Hepatic stellate cell (primary cell): ENCODE measurements around the gene DNASE1L1.
A peak's percentile ranks its signal among the peaks of the same experiment; 100 is the strongest.

Source experiments
- DNase-seq: peaks from one replicate; pipeline ENCODE4 v3.0.0; 2011; ENCODE audit warnings: low spot score

The DNASE1L1 gene

GRCh38 chrX:154382483-154383069, 26.5 kb downstream of the DNASE1L1 start:
- DNase-seq, result no peak

GRCh38 chrX:154381271-154381670, 27.8 kb downstream of the DNASE1L1 start:
- no peak for DNase-seq

- no peak for DNase-seq
Measured at GRCh38 chrX:154380787-154381186, 28.3 kb downstream of the DNASE1L1 start.

- DNase-seq, result no peak
Measured at GRCh38 chrX:154380153-154380552, 28.9 kb downstream of the DNASE1L1 start.

GRCh38 chrX:154379569-154379951, 29.5 kb downstream of the DNASE1L1 start:
- no peak for DNase-seq

- DNase-seq, result peak; percentile 84
Measured at GRCh38 chrX:154378799-154379568, 30.1 kb downstream of the DNASE1L1 start, which contains the start of gene EMD. EMD (plus strand) TSS chrX:154379295; CDS start chrX:154379485, 190 bp downstream.

GRCh38 chrX:154378059-154378798, 30.8 kb downstream of the DNASE1L1 start:
- DNase-seq, result peak; percentile 80

GRCh38 chrX:154376774-154377173, 32.3 kb downstream of the DNASE1L1 start:
- no peak for DNase-seq

GRCh38 chrX:154375156-154375504, 33.9 kb downstream of the DNASE1L1 start:
- DNase-seq, result no peak

- no peak for DNase-seq
Measured at GRCh38 chrX:154374313-154375155, 34.5 kb downstream of the DNASE1L1 start, which contains the start of gene FLNA. FLNA (minus strand) TSS chrX:154374634; CDS start chrX:154371245, 3,389 bp downstream.

- no peak for DNase-seq
Measured at GRCh38 chrX:154373340-154374306, 35.4 kb downstream of the DNASE1L1 start.

- peak; percentile 66 for DNase-seq
Measured at GRCh38 chrX:154372612-154373022, 36.4 kb downstream of the DNASE1L1 start.

GRCh38 chrX:154371789-154372300, 37.2 kb downstream of the DNASE1L1 start:
- no peak for DNase-seq

GRCh38 chrX:154371017-154371788, 37.9 kb downstream of the DNASE1L1 start:
- DNase-seq, result peak; percentile 68

- no peak for DNase-seq
Measured at GRCh38 chrX:154370300-154371016, 38.6 kb downstream of the DNASE1L1 start.

GRCh38 chrX:154369449-154370299, 39.4 kb downstream of the DNASE1L1 start:
- peak; percentile 81 for DNase-seq

- DNase-seq, result peak; percentile 85
Measured at GRCh38 chrX:154368630-154369448, 40.2 kb downstream of the DNASE1L1 start.
